GF-D8 (cell line): Measurements from ENCODE around the gene B3GAT1.
"Not testable (repeated sequence)": the region's sequence is repeated elsewhere in the genome, so short reads cannot be mapped to it uniquely, and the experiment has no call there.

Experiments
- DNase-seq: peaks from one replicate; lab custom pipeline; 2025; lab: John Stamatoyannopoulos, UW

The B3GAT1 gene

DNA sequence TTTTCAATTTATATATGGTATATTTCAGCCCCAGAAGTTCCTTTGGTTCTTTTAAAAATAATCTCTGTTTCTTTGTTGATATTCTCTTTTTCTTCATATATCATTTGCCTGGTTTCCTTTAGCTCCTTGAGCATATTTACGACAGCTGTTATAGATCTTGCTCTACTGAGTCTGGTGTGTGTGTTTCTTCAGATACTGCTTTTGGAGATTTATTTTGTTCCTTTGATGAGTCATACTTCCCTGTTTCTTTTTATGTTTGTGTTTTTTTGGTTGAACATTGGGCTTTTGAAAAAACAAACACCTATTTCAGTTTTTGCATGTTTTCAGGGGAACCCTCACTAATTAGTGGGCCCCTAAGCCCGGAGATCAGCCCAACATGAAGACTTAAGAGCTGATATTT lies 56.9 kb downstream of the B3GAT1 start:
- DNase-seq, result no peak

DNA sequence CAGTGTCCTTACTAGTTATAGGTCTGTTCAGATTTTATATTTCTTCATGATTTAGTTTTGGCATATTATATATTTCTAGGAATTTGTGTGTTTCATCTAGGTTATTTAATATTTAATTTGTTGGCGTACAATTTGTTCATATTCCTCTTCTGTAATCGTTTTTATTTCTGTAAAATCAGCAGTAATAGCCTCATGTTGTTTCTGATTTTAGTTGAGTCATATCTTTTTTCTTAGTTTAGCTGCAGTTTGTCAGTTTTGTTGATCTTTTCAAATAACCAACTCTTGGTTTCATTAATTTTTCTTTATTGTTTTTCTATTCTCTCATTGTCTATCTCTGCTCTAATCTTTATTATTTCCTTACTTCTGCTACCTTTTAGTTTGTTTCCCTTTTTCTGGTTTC lies 59.9 kb downstream of the B3GAT1 start:
- DNase-seq, result no peak

DNA sequence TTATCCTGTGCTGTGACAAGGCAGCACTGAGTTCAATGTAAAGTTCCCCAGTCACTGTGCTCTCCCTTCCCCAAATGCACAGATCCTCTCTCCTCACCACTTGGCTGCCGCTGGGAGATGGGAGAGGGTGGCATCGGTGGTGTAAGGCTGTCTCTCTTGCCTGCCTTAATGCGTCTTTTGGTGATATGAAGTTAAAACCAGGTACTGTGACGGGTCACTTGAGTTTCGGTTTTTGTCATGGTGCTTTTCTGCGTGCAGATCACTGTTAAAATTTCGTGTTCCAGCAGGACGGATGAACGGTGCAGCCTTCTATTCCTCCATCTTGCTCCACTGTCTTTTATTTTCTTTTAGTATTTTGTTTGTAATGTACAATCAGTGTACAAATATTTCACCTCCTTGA lies 61.7 kb downstream of the B3GAT1 start:
- no peak for DNase-seq

DNA sequence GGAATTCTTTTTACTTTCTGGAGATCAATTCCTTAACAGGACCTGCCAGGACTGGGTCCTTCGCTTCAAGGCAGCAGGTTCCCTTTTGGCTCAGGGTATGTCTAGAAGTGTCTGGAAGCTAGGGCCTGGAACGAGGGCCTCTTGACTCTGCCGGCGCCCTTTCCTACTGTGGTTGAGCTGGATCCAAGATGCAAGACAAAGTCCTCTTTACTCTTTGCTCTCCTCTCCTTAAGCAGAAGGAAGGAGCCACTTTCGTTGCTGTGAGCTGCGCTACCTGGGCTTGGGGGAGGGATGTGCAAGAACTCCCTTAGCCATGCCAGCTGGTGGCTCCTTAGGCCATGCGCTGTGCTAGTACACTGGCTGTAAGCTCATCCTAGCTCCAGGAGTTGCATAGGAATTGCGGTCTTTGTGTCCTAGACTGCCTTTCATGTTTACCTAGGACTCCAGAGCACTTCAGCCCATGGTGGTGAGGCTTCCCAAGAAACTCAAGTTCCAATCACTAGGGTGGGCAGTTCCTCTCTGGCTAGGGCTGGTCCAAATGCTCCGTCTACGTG lies 62.2 kb downstream of the B3GAT1 start:
- no peak for DNase-seq

DNA sequence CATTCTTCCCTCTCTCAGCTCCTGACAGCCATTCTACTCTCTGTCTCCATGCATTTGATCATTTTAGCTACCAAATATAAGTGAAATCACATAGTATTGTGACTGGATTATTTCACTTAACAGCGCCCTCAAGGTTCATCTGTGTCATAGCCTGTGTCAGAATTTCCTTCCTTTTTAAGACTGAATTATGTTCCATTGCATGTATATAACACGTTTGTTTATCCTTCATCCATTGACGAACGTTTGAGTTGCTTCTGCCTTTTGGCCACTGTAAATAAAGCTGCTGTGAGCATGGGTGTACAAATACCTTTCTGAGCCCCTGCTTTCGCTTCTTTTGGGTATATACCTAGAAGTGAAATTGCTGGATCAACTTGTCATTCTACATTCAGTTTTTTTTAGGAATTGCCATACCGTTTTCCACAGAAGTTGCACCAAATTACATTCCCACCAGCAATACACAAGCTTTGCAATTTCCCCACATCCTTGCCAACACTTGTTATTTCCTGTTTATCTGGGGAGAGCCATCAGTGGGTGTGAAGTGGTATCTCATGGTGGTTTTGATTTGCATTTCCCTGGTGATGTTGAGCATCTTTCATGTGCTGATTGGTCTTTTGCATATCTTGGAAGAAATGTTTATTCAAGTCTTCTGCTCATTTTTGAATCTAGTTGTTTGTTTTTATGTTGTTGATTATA lies 62.8 kb downstream of the B3GAT1 start:
- DNase-seq, result no peak

DNA sequence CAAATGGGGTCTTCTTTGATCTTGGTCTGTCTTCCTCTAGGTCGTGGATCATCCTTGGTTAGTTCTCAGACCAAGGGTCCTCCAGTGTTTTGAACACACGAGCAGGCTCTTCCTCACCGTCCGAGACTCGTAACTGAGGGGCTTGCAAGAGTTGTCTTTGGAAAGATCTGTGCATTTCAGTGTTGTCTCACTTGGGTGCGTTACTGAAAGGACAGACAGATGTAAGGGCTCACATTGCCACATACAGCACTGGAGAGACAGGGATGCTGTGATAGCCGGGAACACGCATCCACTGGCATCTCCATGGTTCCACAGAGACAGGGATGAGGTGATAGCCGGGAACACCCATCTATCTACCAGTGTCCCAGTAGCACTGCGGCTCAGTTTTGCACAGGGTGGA lies 64.6 kb downstream of the B3GAT1 start:
- DNase-seq, result no peak

DNA sequence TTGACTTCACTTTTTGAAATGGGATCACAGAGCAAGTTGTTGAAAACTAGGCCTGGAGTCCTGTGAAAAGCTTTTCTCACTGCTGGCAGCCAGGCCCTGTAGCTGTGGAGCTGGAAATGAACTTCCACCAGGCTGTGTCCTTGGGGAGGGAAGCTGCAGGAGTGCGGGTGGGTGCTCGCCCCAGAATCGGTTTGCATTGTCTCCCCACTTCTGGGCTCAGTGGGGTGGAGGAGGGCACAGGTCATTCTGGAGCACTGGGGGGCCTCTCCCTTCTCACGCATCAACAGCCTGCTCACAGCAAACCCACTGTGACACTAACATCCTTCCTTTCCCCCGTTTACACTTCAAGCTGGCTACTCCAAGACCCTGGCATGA lies 65.1 kb downstream of the B3GAT1 start:
- no peak for DNase-seq

DNA sequence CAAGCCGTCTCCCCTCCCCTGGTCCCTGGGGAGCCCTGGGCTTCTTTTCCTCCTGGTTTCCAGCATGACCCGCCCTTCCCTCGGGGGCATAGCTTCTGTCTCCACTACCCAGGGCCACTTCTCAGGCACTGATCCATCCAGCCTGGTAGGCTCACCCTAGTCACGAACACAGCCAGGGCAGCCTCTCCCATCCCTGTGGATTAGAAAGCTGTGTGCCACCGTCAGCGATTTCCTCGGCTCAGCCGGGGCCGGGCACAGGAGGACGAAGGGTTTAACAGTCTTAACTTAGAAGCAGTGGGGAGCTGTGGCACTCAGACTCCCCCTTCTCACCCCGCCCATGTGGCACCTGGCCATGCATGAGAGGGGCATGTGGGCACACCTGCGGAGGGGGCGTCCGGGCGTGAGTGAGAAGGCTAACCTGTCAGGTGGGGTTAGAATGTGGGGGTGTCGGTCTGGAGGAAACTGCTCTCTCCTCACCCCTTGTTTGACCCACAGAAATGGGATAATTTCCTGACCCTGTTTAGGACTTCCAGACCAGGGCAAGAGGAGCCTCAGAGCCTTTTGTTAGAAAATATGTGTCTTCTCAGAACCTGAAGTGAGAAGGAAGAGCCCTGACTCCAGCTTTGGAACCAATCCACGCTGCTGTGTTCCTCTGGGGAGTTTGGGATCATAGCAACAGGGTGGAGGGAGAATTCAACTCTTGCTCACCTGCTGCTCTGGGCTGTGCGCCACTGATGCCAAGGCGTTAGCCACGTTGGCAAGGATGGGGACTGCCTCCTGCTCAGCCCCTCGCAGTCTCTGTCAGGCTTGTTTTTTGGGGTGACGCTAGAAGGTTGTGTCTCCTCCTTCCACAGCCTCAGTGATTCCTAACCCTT lies 65.7 kb downstream of the B3GAT1 start:
- no peak for DNase-seq

DNA sequence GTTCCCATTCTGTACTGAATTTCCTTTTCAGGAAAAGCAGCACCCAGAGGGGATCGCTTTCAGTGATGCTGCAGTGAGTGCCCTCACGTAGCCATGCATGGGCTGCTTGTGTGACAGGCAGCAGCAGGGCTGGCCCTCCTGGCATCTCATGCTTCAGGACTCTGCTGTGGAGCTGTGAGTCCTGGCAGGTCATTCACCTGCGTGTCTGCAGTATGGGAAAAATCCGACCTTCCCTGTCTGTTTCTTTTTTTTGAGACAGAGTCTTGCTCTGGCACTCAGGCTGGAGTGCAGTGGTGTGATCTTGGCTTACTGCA lies 66.8 kb downstream of the B3GAT1 start:
- no peak for DNase-seq

DNA sequence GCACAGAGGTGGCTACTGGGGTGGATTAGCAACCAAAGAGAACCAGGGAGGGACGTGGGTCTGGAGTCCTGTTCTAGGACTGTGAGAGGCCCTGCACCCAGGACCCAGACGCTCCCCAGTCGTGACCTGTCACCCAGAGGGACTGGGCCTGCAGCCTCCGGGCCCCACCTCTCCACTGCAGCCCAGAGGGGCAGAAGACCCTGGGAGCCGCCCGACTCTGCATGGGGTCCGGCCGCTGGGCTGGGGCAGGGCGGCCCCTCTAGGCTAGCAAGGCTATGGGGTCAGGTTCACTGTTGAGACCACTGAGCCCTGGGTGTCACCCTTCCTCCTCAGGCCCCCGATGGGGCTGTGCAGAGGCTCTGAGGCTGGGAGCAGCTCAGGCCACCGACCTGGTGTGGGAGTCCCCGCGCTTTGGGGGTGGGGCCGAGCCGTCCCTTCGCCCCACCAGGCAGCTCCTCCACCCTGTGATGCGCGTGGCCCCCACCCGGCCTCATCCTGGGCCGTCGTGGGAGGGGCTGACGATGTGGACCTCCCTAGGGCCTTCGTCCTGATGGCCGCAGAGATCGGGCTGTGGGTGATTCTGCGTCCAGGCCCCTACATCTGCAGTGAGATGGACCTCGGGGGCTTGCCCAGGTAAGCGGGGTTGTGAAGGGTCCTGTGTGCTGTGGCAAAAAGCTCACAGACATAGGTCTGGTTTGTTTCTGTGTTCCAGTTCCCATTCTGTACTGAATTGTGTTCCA lies 67.4 kb downstream of the B3GAT1 start:
- DNase-seq, result not testable (repeated sequence)

DNA sequence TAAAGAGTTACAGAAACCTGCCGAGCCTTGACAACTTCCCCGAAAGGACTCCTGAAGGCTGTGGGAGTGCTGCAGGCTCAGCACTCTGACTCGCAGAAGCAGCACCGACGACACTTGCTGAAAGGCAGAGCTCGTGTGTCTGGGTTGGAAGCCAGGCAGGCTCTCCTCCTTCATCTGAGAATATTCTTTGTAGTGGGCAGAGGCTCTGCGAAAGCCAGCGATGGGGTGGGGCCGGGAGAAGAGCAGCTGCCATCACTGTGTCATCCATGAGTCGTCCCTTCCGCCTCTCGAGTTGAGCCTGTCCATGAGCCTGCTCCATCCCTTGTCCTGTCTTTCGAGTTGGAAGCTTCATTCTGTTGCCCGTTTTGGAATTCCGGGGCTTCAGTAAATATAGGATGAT lies 68.4 kb downstream of the B3GAT1 start:
- DNase-seq, result no peak

DNA sequence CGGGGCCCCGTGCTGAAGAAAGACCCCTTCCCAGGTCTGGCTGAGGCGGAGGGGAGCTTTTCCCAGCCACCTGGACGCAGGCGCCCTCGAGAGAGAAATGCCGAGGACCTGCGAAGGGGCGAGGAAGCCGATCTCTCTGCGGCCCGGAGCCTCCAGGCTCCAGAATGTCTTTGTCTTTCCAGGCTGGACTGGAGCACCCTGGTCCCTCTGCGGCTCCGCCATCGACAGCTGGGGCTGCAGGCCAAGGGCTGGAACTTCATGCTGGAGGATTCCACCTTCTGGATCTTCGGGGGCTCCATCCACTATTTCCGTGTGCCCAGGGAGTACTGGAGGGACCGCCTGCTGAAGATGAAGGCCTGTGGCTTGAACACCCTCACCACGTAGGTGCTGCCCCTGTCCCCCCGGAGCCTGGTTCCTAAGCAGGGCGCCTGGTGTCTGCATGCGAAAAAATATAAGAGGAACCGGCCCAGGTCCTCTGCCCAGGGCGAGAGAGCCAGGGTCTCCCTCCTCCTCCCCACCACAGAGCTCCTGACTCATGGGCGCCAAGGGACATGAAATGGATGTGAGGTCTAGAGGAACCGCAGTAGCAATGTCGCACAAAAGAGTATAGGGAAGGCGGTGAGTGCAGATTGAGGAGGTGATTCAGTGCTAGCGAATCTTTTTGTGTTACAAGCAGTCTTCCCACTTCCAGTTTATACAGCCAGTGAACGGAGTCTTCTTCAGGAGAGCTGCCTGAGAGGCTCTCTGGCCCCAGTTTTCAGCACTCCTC lies 69.3 kb downstream of the B3GAT1 start:
- no peak for DNase-seq

DNA sequence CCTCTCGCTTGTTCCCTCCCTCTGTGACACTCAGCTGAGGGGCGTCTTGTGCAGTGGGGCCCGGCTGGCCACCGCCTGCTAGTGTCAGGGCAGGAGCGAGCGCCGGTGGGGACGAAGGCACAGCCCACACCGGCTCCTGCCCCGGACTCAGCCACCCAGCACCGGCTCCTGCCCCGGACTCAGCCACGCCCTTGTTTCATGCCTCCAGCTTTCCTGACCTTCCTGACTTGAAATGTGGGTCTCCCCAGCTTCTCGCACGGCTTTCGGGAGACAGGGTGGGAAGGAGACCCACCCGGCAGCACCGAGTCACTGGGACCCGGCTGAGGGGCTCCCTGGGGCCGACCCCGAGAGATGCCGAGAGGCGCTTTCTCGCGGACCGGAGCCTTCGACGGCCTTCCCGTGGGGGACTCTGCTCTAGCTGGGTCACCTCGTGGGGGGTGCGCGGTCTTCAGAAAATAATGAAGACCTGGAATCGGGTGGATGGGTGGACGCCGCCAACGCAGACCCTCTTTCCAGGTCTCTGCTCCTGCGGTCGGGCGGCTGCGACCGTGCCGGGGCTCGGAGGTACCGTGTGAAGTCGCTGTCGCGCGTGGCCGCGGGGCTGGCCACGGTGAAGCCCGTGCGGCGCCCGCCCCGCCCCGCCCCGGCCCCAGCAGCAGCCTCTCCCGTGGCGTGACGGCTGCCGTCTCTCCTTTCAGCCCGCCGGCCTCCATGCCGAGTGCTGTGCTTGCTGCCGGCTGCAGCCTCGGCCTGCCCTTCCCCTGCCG lies 70.1 kb downstream of the B3GAT1 start:
- no peak for DNase-seq

DNA sequence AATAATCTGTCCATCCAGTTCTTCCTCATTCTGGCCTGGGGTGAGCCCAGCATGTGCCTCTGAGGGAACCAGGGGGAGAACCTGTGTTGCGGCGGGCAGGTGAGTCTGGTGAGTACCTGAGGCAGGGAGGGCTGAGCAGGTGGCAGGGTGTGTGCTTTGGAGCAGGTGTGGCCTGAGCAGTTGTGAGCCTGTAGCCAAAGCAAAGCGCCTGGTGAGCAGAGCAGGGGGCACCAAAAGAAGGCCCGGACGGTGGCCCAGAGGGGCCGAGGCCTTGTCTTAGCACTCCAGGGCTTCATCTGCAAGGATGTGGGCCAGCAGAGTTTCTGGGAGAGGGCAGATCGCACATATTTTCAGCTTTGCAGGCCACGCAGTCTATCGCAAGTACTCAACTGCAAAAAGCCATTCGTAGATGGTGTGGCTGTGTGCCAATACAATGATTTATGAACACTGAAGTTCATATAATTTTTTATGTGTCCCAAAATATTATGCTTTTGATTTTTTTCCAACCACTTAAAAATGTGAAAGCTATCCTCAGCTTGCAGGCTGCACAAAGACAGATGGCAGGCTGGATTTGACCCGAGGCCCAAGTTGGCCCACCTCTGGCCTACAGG lies 71.6 kb downstream of the B3GAT1 start:
- no peak for DNase-seq

DNA sequence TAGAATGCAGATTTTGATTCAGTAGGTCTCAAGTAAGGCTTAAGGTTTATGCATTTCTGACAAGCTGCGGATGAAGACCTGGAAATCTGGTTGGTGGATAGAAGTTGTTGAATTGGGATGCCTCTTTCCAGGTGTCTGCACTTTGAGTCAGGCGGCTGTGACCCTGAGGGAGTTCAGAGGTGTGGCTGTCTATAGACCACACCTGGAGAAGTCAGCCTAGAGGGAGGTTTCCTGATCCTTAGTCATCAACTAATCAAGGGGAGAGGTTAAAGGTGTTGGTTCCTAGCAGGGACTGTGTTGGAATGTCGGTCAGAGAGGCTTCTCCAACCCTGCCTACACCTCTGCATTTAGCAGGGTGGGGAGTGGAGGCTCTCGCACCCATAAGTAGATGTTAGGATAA lies 72.3 kb downstream of the B3GAT1 start:
- DNase-seq, result no peak

DNA sequence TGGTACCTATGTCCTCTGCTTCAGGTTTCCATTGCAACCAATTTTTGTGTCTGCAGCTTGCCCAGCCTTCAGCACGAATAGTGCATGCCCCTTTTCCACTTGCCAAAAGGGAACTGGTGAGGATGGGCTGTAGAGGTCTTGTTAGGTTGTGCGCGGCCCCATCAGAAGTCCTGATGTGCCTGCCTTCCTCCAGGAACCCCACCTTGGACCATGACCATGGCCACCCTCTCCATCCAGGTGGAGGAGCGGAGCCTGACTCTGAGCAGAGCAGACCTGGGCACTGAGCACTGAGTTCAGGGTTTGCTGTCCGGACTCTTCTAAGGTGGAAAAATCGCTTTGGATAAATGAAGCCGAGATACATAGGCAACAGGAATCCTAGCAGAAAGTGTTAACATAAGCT lies 73.4 kb downstream of the B3GAT1 start:
- DNase-seq, result no peak

DNA sequence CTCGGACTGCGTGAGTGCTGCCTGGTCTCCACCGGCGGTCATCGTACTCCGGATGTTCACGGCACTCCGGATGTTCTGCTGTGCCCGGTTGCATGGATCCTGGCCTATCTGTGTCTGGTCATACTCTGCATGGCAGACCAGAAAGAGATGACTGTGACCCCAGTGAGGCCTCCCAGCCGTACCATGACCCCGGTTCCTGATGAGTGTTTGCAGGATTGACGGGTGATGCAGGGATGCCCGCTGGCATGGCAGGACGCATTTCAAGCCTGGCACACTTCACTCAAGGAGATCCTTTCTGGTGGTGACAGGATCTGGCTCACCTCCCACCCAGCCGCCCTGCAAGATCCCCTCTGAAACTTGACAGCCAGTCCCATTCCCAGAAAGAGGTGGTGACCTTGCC lies 74.0 kb downstream of the B3GAT1 start:
- DNase-seq, result no peak

DNA sequence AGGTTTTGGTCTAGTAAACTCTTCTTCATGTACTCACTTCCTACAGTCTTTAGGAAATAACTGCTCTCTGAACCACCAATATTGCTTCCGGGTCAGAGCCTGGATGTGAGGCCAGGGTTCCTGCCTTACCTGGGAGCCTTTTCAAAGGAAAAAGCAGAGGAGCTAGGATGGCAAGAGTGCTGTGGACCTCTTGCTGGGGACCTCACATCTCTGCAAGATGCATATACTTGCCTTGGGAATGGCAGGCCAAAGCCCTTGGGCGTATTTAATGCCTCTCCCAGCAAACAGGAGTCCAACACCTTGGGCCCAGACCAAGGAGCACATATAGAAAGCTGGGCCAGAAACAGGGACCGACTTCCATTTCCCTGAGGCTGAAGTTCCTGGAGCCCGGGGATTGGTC lies 75.0 kb downstream of the B3GAT1 start:
- DNase-seq, result no peak

DNA sequence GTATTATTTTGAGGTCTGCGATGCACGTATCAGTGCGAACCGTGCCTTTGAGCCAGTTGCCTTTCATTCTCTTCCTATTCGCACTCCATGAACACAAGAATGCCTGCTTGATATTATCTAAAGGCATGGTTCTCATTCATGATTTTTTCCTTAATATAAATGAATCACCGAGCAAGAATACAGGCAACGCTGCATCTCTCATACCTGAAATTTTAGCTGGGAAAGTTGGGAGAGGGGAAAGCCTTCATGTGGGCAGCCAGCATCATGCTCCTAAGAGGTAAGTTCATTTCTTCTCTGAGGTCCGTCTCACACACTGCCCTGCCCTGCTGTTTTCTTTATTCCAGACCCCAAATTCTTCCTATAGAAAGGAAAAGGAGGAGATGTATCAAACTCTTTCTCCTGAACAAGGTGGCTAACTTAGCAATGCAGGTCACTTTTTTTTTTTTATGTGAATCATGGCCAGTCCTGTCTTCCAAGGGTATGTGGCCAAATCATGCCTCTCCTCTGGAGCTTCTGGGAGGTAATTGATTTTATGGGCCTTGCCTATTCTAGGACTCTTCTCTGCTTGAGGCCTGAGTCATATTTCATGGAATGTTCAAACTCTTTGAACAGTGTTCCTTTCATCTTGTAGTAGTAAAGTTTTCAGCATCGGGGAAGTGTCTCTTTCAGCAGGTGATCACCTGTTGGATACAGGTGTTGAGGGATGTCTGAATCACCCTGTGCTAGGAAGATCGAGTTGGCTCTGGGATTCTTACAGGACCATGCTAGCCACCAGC lies 77.1 kb downstream of the B3GAT1 start:
- DNase-seq, result no peak

DNA sequence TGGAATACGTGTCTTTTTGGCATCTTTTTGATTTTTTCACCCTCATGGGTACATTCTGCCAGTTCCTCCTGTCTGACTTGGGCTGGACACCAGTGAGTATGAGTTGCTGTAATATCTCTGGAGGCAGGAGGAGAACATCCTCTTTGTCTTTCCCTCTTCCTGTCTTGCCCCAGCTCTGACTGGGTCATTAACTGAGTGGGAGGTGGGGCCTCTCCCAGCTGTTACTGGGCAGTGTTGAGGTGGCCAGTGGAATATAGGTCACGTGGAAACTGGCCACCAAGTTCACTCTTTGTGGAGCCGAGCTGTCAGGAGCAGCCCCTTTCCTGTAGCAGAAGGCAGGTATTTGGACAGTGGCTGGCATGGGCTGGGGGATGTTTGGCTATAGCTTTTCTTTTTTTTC lies 78.1 kb downstream of the B3GAT1 start:
- DNase-seq, result no peak
